ACC112 (cell line): ENCODE data around the gene TMEM45A.

Experiments
- H2AFZ ChIP-seq: fragments of 200-600 bp; sonication (generic); one replicate; pipeline ENCODE4 v1.6.0; 2017; ENCODE audit warnings: antibody characterized with exemption, low read length; ENCODE audit not compliant: unreplicated experiment
- H3K27ac ChIP-seq: fragments of 200-600 bp; sonication (generic); 2 replicates; pipeline ENCODE4 v1.5.1; 2014; ENCODE audit warnings: low read depth, mild to moderate bottlenecking, antibody characterized with exemption, low read length, moderate library complexity
- H3K27me3 ChIP-seq: fragments of 200-600 bp; sonication (generic); 2 replicates; pipeline ENCODE4 v1.6.1; 2014; ENCODE audit warnings: mild to moderate bottlenecking, antibody characterized with exemption, low read length, moderate library complexity, mixed read lengths; ENCODE audit not compliant: insufficient read depth
- H3K36me3 ChIP-seq: fragments of 200-600 bp; sonication (generic); 2 replicates; pipeline ENCODE4 v1.6.1; 2016; ENCODE audit warnings: mild to moderate bottlenecking, antibody characterized with exemption, low read length, moderate library complexity, mixed read lengths; ENCODE audit not compliant: insufficient read depth
- H3K4me1 ChIP-seq: fragments of 200-600 bp; sonication (generic); one replicate; pipeline ENCODE4 v1.6.1; 2016; ENCODE audit warnings: low read length, mixed read lengths; ENCODE audit not compliant: insufficient read depth, unreplicated experiment, control insufficient read depth
- H3K4me3 ChIP-seq: fragments of 200-600 bp; sonication (generic); 2 replicates; pipeline ENCODE4 v1.5.1; 2014; ENCODE audit warnings: mild to moderate bottlenecking, low read depth, low read length
- H3K79me2 ChIP-seq: fragments of 200-600 bp; sonication (generic); one replicate; pipeline ENCODE4 v1.6.0; 2016; ENCODE audit warnings: low read length; ENCODE audit not compliant: control insufficient read depth, unreplicated experiment, insufficient read depth

Gene TMEM45A

DNA sequence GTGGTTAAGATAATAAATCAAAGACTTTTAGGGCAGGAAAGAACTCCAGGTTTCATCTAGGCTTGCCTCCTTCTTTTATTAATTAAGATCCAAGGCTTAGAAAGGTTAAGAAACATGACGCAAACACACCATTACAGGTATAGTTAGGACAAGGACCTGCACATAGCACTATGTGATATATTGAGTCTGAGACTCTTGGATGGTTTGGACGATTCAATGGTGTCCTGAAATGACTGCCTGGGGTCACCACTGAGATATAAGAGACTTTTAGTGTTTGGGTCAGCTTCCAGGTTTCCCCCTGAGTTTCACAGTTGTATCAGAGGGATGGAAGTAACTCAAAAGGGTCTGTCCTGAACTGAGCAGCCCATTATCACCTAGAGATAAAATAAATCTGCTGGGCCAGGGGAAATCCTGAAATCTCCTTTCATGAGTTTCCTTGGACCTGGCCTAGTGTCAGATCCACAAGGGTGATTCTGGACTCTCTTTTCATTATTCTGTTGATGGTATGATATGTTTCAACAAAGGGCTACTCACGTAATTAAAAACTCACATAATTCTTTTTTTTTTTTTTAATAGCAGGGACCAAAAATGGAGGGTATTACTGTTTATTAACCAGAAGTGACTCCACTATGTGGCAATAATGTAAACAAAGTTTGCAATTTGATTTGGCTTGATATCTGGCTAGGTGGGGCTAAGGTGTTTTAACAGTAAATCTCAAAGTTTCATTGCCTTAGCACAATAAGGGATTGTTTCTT is 61.4 kb downstream of the TMEM45A start:
- H3K79me2 ChIP-seq, result peaks cover 15% of the 10 kb centered on the region
- no peak overlapping the region for H3K4me3 ChIP-seq
- H3K36me3 ChIP-seq, result peaks cover 12% of the 10 kb centered on the region
- no peak overlapping the region for H3K27ac ChIP-seq
- H3K27me3 ChIP-seq, result no peaks in the 10 kb centered on the region
- peaks cover 44% of the 10 kb centered on the region for H3K4me1 ChIP-seq
- H2AFZ ChIP-seq, result no peak overlapping the region

DNA sequence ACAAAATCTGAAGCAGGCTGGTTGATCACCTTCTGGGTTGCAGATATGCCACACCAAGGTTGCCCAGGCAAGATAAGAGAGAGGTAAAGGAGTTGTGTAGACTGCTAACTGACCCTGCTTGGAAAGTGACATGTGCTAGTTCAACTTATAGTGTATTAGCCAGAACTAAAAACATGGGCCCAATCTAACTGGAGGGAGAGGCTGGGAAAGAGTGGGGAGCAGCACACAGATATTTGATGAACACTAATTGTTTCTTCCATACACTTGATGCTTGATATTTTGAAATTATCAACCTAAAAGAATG is 61.9 kb downstream of the TMEM45A start:
- Histone ChIP-seq H3K36me3 (peaks cover 10% of the 10 kb centered on the region), H3K27me3 (no peaks in the 10 kb centered on the region), H3K79me2 (peaks cover 15% of the 10 kb centered on the region), H3K4me3 (no peak overlapping the region), H3K4me1 (peaks cover 48% of the 10 kb centered on the region), H3K27ac (no peak overlapping the region), H2AFZ (no peak overlapping the region)

DNA sequence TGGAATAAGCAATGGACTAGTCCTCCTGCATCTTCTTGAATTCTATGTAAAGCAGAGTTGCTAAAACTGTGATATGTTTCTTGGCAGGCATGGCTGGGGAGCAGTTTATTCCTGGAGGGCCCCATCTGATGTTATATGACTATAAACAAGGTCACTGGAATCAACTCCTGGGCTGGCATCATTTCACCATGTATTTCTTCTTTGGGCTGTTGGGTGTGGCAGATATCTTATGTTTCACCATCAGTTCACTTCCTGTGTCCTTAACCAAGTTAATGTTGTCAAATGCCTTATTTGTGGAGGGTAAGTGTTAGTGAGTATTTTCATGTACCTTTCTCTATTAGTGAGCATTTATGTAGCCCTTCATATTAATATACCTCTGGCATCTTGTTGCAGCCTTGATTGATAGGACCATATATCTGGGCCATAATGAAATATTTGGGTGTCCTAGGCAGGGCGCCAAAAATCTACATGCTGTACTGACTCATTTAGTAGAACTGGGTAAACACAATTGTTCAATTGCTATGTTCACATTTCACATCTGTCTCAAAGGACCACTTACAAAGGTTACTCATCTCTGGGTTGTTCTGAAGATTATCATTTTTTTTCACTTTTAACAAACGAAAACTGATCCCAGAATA is 64.4 kb downstream of the TMEM45A start:
- Histone ChIP-seq H3K79me2 (peaks cover 11% of the 10 kb centered on the region), H3K27me3 (no peaks in the 10 kb centered on the region), H3K4me1 (peaks cover 46% of the 10 kb centered on the region), H3K27ac (peak overlapping the region; percentile 89), H2AFZ (no peak overlapping the region), H3K36me3 (peaks cover 8% of the 10 kb centered on the region; the same call in 1 of the 2 replicates), H3K4me3 (peak overlapping the region; percentile 36; the same call in 1 of the 2 replicates)

DNA sequence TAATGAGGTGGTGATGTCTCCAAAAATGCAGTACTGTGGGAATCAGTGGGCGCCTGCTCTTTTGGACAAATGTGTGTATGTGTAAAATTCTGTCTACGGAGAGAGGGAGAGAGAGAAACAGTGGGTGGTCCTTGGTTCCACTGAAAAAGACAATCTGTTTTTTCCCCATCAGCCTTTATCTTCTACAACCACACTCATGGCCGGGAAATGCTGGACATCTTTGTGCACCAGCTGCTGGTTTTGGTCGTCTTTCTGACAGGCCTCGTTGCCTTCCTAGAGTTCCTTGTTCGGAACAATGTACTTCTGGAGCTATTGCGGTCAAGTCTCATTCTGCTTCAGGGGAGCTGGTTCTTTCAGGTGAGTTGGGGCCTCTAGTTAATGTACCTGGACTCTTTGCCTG is 65.8 kb downstream of the TMEM45A start:
- H3K36me3 ChIP-seq, result peaks cover 8% of the 10 kb centered on the region; the same call in 1 of the 2 replicates
- peaks cover 11% of the 10 kb centered on the region for H3K79me2 ChIP-seq
- H3K4me3 ChIP-seq, result no peak overlapping the region
- no peaks in the 10 kb centered on the region for H3K27me3 ChIP-seq
- H2AFZ ChIP-seq, result no peak overlapping the region
- H3K27ac ChIP-seq, result peak overlapping the region; percentile 89; the same call in 1 of the 2 replicates
- peaks cover 52% of the 10 kb centered on the region for H3K4me1 ChIP-seq

DNA sequence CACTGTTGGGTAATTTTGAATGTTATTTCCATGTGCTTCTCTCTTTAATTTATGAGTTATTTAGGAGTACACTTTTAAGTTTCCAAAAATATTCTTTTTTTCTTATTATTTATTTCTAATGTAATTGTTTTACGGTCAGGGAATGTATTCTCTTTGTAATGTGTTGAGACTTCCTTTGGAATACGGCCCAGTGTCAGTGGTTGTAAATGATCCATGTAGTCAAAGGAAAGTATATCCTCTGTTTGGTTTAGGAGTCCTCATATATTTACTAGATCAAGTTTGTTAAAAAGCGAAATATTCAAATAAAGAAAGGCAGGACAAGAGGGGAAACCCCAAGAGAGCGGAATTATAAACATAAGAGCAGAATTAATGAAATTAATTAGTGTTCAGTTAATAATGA is 68.0 kb downstream of the TMEM45A start:
- peaks cover 5% of the 10 kb centered on the region for H3K79me2 ChIP-seq
- peaks cover 53% of the 10 kb centered on the region for H3K4me1 ChIP-seq
- H3K27ac ChIP-seq, result peak overlapping the region; percentile 70; the same call in 1 of the 2 replicates
- no peaks in the 10 kb centered on the region for H3K27me3 ChIP-seq
- H3K4me3 ChIP-seq, result no peak overlapping the region
- H2AFZ ChIP-seq, result no peak overlapping the region
- H3K36me3 ChIP-seq, result peaks cover 7% of the 10 kb centered on the region; the same call in 1 of the 2 replicates

DNA sequence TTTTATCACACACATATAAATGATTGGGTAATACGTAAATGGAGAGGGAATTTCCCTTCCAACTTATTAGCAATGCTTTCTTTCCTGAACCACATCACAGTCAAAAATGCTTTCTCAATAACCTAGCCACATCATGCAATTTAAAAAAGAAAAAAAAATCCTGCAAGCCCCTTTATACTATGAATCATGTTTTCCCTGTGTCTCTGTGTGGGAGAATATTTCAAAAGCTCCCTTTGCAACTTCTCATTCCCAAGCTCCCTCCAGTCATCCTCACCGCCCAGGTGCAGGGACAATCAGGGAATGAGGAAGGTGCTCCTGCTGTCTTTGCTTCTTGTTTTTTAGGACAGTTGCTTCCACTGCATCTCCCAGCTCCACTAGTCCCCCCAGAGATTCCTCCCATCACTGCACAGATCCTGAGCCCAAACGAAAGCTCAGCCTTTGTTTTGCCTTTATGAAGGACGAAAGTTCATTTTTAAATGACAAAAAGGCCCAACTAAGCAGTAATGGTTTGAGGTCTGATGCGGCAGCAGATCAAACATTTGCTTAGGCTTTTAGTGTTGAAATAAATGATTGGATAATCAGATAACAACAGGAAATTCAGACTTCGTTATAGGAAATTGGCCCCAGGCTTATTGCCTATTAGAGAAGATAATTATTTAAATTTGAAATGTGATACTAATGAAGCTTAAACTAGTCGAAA is 69.2 kb downstream of the TMEM45A start:
- Histone ChIP-seq H3K36me3 (peaks cover 7% of the 10 kb centered on the region; the same call in 1 of the 2 replicates), H3K27ac (peak overlapping the region; percentile 77), H2AFZ (no peak overlapping the region), H3K4me3 (0 out of 2 replicates have a peak overlapping the region, but pooled peaks have one; percentile 8), H3K79me2 (peaks cover 5% of the 10 kb centered on the region), H3K4me1 (peaks cover 41% of the 10 kb centered on the region), H3K27me3 (no peaks in the 10 kb centered on the region)

DNA sequence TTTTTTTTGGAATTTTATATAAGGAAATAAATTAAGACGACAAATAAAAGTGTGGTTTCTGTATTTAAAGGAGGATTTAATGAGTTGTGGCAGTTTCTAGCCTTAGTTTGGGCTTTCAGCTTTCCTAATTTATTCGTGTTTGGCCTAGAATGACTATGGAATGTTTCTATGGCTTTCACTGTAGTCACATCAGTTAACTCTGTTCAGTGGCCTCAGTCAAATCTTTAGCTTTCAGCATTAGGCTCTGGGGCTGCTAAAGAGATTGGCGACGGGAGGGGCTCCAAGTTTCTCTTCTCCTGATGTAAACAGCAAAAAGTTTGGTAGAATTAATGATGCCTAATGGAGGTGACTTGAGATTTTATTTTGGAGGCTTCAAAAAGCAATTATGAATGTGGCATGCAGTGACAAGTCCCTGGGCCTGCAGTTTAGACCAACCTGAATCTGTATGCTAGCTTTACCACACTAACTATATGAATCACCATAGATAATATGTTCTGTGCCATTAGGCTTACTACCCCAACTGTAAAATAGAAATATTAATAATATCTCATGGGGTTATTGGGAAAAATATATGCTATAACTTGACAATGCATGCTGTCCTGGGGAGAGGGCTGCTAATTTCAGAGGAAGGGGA is 69.9 kb downstream of the TMEM45A start:
- Histone ChIP-seq H3K36me3 (peaks cover 7% of the 10 kb centered on the region; the same call in 1 of the 2 replicates), H3K27me3 (no peaks in the 10 kb centered on the region), H3K27ac (peak overlapping the region; percentile 77), H2AFZ (no peak overlapping the region), H3K4me3 (no peak overlapping the region), H3K4me1 (peaks cover 35% of the 10 kb centered on the region), H3K79me2 (peaks cover 5% of the 10 kb centered on the region)

- H3K27ac ChIP-seq, result no peak overlapping the region
- H3K4me1 ChIP-seq, result peaks cover 26% of the 10 kb centered on the region
- H2AFZ ChIP-seq, result no peak overlapping the region
- H3K36me3 ChIP-seq, result 0 out of 2 replicates have a peak, but pooled peaks cover 4% of the 10 kb centered on the region
- H3K79me2 ChIP-seq, result peaks cover 1% of the 10 kb centered on the region
- no peak overlapping the region for H3K4me3 ChIP-seq
- no peaks in the 10 kb centered on the region for H3K27me3 ChIP-seq
Measured at GRCh38 chr3:100563228-100563627, 70.8 kb downstream of the TMEM45A start.

DNA sequence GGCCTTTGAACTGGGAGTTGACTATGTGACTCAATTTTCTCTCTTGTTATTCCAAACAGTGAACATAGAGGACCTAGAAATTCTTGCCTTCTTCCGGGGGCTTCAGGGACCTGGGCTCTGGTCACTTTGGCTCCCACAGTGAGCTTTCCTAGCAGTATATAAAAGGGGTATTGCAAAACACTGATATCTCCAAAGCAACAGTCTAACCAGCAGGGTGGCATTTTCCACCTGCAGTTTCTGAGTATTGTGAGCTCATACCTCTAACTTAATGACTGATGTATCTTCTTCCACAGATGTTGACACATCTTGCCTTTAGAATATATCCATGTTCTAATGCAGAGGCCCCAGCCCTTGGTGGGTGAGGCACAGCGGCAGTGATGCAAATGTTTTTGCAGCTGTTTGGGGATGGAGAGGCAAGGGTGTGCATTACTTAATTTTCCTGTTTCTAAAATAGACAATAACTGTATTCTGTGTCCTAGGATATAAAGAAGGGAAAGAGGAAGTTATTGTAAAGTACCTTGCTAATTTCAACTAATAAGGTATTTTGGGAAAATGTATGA is 71.3 kb downstream of the TMEM45A start:
- Histone ChIP-seq H3K36me3 (0 out of 2 replicates have a peak, but pooled peaks cover 4% of the 10 kb centered on the region), H3K27ac (no peak overlapping the region), H3K4me3 (no peak overlapping the region), H3K79me2 (no peaks in the 10 kb centered on the region), H3K4me1 (peaks cover 24% of the 10 kb centered on the region), H3K27me3 (no peaks in the 10 kb centered on the region), H2AFZ (no peak overlapping the region)

DNA sequence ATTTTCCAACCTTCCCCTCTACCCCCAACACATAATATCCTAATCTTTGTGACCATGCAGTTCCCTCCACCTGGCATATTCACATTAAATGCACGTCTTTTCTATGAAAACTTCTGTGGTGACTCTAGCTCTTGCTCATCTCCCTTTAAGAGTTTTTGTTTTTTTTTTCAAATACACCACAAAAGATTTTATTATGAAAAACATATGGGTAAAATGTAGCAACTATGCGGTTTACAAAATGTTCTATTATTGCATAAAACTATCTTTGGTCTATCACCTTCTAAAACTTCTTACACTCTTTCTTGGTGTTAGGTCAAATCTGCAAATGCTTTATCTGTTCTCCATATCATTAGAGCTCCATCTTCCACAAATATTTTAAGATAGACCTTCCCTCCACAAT is 78.4 kb downstream of the TMEM45A start:
- H2AFZ ChIP-seq, result no peak overlapping the region
- H3K27me3 ChIP-seq, result no peaks in the 10 kb centered on the region

More for the DNA sequence above, 78.4 kb downstream of the TMEM45A start:
- H3K4me3 ChIP-seq, result no peak overlapping the region
- no peaks in the 10 kb centered on the region for H3K79me2 ChIP-seq
- H3K36me3 ChIP-seq, result peaks cover 21% of the 10 kb centered on the region
- H3K27ac ChIP-seq, result no peak overlapping the region
- no peaks in the 10 kb centered on the region for H3K4me1 ChIP-seq
